GM10847 (cell line): ENCODE results near the gene ZNF550.

Experiments
- POLR2A ChIP-seq: IDR thresholded peaks from 2 replicates; pipeline ENCODE4 v1.6.1; 2011; ENCODE audit not compliant: insufficient read length; ENCODE audit errors: extremely low read depth

ZNF550 gene

DNA sequence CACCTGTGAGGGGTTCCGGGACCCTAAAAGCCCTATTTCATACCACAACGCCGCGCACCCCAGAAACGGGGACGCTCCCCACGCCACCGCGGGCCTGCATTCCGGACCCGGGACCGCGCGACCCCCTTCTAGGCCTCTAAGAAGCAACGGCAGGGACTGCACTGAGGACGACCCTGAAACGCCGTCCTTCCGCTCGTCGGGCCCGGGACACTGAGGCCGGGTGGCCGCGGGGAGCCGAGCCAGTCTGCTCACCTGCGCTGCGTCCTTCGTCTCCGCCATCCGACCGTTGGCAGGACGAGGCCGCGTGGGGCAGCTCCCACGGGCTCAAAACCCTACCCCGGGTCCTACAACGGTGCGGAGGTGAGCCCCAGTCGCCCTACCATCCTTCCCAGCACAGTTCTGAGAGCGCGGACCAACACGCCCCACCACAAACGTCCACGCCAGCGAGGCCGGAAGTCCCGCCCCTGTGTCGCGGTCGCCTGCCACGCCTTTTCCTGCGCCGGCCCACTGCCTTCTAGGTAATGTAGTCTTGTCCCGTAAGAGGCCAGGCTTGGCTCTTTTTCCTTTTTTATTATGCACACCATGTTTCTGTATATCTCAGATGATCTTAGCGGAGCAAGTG is at the start of gene ZNF550:
Gene ZNF550, minus strand, starts transcription at position 460 of the 622 bp plus-strand sequence. Its CDS starts 181 bp downstream, at position 279.
- TF ChIP-seq POLR2A = peak; percentile 67

DNA sequence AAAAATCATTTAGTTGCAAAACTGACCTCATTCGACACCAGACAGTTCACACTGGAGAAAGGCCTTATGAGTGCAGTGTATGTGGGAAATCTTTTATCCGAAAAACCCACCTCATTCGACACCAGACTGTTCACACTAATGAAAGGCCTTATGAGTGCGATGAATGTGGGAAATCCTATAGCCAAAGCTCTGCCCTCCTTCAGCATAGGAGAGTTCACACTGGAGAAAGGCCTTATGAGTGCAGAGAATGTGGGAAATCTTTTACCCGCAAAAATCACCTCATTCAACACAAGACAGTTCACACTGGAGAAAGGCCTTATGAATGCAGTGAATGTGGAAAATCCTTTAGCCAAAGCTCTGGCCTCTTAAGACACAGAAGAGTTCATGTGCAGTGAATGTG is 47.3 kb upstream of the ZNF550 start:
- TF ChIP-seq POLR2A = no peak

DNA sequence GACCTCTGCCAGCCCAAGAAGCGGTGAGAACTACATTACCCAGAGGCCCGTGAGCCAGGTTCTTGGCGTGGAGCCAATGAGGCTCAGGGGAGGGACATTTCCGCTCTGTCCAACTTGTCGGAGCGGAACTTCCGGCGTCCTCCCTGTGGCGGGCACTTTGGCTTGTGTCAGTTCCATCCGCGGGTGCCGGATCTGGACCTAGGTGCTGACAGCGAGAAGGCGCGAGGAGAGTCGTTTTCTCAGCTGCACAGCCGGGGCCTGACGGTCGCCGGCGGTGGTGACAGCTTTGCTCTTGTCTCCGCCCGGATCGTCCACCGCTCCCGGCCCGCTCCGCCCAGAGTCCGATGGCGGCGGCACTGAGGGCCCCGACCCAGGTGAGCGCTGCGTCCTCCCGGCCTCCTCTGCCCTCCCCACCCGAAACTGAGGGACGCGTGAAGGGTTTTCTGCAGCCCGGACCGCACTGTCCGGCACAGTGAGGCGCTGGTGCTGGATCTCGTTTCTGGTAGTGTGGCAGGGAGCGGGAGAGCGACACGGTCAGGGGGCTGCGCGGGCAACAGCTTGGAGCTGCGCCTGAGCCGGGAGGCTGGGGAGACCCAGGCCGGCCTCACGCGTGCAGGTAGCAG is 40.2 kb upstream of the ZNF550 start, which contains the start of gene ZNF530:
Gene ZNF530, plus strand, starts transcription at position 125 of the 623 bp plus-strand sequence. CDS start 4,461 bp downstream, outside the sequence.
- peak; percentile 38 for TF ChIP-seq POLR2A

DNA sequence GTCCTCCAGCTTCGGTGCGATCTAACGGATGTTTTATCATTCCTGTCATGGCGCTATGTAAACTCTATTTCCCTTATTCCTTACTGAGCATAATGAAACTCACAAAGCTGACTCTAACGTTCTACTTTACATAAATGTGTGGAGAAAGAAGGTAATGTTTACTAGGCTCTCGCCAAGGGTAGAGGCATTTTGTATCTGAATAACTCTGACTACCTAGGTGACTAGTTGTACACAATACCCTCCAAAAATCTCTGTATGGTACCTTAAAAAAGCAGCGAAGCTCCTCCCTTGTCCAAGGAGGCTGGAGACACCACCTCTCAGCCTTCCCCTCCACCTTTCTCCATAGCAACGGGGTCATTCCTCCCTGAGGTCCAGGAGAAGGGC is 39.7 kb upstream of the ZNF550 start:
- no peak for TF ChIP-seq POLR2A

DNA sequence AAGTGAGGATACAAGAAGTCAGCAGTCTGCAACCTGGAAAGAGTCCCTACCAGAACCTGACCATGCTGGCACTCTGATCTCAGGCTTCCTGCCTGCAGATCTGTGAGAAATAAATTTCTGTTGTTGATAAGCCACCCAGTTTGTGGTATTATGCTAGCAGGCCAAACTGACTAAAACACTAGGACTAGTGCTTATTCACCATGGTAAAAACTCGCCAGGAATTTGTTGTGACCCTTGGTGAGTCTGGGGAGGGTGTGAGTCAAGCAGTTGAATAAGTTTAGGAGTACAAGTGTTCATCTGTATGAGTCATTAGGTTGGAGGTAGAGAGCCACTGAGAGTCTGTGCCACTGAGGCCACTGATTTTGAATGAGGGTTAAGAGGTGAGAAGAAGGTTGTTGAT is 27.9 kb upstream of the ZNF550 start:
- TF ChIP-seq POLR2A = no peak

DNA sequence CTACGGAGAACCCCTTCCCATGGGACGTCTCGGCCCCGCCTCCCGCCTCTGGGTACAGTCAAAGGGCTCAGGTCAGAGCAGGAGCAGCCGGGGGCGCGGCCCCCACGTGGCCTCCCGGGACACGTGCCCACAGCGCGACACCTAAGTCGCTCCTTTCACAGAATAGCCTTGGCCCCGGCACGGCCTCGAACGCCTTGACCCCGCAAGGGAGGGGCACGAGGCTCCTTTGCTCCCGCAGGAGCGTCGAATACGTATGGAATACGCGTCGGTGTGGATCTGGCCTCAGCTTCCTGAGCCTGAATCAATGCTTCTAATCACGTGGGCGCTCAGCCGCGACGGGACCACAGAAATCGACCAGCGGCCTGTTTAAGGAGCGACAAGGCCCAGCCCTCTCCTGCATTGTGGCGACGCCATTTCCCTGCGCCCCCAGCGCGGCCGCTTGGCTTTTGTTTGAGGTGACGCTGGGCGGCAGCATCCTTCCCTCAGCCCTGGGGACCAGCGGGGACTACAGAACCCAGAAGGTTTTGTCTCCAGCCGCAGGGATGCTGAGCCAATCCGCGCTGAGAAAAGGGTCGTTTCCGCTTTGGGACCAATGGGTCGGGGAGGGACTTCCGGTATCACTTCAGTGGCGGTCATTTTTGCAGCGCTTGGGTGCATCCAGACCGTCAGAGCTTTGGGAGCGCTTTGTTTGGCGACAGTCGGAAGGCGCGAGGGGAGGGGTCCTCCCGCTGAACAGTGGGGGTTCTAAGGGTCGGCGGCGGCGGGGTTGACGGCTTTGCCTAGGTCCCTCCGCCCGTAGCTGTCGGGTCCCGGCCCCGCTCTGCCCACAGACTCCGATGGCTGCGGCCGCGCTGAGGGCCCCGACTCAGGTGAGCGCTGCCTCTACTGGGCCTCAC is 24.1 kb upstream of the ZNF550 start, which contains the start of gene ZIK1:
Gene ZIK1, plus strand, starts transcription at position 625 of the 896 bp plus-strand sequence. Its CDS starts 212 bp downstream, at position 837.
- no peak for TF ChIP-seq POLR2A

DNA sequence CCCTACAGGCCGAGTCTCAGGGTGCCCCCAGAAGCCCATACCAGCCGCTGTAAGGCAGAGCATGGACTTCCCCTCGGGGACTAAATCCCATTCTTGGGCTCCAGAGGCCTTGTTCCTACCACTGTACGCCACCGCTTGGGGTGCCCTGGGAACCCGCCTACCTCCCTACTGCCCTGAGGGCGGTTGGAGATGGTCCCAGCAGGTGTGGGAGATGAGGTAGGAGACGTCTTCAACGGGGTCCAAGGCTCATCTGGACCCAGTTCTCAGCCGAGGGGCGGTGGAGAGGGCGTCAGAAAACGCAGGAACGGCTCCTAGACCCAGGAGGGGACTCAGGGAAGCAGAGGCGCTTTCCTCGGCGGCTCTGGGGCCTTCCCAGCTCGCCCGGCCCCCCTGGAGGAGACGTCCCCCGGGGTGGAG is 23.4 kb upstream of the ZNF550 start:
- no peak for TF ChIP-seq POLR2A

DNA sequence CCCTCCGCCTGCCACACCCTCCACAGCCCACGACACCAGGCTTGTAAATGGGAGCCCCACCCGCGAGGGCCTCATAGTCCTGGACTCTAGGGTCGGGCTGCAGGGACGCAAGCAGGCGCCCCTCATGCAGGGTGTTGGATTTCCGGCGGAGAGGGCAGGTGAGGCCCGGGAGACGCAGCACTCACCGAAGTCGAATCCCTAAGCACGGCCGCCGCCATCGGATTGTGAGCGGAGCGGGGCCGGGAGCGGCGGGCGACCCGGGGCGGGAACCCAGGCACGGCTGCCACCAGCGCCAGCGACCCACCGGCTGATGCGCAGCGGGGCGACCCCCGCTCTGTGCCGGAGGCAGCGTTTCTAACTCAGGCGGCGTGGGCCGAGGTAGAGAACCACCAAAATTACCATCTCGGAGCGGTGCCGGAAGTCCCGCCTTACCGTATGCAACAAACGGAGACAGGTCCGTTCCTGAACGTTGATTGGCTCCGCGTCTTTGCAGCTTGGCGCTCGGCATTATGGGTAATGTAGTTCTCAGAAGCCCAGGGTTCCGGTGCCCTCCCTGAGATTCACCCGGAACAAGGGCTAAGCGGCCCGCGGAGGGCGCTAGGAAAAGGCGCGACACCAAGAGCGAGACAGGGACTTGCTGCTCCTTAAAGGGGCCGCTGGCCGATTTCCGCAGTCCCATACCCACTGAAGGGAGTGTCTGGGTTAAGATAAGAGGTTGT is 19.0 kb upstream of the ZNF550 start, which contains the start of gene ZNF416:
Gene ZNF416, minus strand, starts transcription at position 425 of the 719 bp plus-strand sequence. Its CDS starts 207 bp downstream, at position 218.
- peak; percentile 42 for TF ChIP-seq POLR2A

DNA sequence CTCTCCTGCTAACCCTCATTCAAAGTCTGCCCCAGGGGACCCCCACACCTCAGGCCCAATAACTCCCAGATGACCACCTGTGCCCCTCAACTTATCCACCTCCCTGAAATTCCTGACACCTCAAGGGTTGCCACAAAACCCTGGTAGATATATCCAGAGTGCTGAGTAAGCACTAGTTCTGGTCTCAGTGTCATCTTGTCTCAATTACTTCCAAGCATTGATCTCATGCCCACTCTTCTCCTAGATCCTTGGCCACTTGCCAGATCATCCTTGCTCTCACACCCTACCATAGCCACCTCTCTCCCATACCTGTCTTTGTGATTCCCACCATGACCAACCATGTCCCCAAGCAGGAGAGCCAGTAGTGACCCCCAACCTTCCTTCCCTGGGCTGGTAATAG is 17.0 kb upstream of the ZNF550 start:
- no peak for TF ChIP-seq POLR2A

DNA sequence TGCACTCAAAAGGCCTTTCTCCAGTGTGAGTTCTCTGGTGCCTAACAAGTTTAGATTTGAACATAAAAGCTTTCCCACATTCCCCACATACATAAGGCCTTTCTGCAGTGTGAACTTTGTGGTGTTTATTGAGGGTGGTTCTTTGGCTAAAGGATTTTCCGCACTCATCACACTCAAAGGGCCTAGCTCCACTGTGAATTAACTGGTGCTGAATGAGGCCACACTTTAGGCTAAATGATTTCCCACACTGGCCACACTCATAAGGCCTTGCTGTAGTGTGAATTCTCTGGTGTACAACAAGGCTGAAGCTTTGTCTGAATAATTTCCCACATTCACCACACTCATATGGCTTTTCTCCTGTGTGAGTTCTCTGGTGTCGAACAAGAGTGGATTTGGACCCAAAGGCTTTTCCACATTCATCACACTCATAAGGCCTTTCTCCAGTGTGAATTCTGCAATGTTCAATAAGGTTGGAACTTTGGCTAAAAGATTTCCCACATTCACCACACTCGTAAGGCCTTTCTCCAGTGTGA is 12.8 kb upstream of the ZNF550 start:
- TF ChIP-seq POLR2A = no peak

DNA sequence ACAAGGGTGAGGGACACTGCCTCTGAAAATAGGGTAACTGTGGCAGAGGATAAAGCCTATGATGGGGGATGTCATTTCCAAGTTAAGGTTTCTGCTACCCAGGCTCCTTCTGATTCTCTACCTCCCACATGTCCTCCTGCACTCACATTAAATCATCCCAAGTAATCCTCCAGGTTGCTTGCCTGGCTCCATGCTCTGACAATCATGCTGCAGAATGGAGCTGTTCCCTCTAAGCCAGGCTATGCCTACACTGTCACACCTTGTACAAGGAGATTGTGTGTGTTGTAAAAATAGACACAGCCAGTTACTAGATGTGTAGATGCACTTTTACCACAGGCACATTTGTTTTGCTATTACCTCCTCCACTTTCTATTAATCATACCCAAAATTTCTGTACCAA is 11.0 kb upstream of the ZNF550 start:
- no peak for TF ChIP-seq POLR2A

DNA sequence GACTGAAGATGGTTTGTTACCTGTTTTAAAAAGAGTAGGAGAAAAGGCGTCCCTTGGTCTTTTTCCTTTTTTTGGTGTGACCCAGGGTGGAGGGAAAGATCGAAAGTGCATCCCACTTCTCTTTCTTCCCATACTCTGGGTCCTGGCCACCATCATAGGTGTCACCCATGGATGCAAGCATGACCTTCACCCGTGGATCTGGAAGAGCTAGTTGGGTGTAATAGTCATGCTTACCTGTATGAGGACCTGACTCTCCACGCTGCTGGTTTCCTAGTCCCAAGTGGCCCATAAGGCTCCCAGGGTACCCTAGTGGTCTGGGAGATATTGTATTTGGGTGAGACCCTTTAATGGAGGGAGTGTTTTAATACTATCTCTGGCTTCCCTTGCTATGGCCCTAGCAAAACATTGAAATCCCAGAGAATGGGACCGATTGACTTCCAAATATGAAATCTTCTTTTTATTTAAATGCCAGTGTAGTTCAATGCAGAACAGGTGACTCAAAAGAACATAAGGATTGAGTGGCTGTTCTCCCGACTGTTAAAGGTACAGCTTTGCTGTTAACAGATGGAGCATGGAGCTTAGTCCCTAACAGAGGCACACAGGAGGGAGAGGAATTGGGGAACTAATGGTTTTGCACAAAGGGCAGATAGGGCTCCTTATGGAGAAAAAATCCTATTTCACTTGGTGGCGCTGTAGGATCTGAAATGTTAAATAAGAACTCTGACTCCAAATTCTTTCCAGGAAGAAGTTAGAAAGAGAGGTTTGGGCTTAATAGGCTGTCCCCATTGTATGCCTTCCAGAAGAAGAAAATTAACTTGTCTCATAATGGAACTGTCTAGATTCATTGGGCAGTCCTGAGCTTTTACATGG is 7.0 kb upstream of the ZNF550 start:
- TF ChIP-seq POLR2A = no peak

DNA sequence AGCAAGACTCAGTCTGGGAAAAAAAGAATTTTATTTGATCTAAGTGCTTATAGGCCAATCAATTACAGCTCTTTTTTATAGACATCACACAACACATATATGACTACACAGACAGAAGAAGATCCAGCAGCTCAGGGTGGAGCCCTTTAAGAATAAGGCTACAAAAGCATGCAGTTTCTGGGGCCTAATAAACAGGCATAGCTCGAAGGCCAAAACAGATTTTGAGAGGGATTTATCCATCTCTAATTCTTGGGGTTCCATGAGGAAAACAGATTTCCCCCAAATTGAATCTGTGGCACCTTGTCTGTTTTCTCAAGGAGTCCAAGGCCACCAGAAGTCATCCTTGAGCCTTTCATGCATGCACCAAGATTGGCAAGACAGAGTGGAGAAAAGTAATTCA is 3.9 kb upstream of the ZNF550 start:
- no peak for TF ChIP-seq POLR2A

DNA sequence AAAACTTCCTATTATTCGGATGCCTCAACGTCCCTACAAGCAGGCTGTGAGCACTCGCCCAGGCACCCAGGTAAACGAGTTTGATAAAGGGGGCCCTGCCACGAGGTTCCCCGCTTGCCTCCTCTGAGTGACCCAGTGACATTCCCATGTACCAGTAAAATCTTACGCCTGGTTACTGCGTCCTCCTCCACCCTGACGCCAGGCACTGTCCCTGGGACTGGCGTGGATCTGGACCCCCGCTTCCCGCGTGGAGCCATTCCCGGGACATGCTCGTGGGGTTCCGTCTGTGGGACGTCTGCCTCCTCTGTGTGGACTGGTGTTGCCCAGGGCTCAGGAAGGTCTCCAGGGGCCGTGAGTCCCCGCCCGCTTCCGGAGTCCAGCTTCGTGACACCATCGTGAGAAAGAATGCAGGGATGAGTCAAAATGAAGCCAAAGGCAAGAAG is 407 bp upstream of the ZNF550 start:
- TF ChIP-seq POLR2A = no peak
